HepG2 (cell line): ENCODE measurements around the gene NOXA1.

Experiments used
- FOXK2 ChIP-seq: fragments of 450-650 bp; IDR thresholded peaks from 2 replicates; pipeline ENCODE4 v1.6.1; 2016
- MYC ChIP-seq: sonication (generic); formaldehyde crosslinking; IDR thresholded peaks from 2 replicates; pipeline ENCODE4 v1.9.0; 2021; ENCODE audit warnings: missing genetic modification reagents, borderline replicate concordance
- SUZ12 ChIP-seq: fragments of 150-350 bp; IDR thresholded peaks from 2 replicates; pipeline ENCODE4 v1.6.1; 2014; ENCODE audit warnings: low read depth, low read length
- ZSCAN20 ChIP-seq: sonication (generic); formaldehyde crosslinking; IDR thresholded peaks from 2 replicates; pipeline ENCODE4 v1.4.0; 2020; ENCODE audit warnings: missing genetic modification reagents, mild to moderate bottlenecking, borderline replicate concordance

DNA sequence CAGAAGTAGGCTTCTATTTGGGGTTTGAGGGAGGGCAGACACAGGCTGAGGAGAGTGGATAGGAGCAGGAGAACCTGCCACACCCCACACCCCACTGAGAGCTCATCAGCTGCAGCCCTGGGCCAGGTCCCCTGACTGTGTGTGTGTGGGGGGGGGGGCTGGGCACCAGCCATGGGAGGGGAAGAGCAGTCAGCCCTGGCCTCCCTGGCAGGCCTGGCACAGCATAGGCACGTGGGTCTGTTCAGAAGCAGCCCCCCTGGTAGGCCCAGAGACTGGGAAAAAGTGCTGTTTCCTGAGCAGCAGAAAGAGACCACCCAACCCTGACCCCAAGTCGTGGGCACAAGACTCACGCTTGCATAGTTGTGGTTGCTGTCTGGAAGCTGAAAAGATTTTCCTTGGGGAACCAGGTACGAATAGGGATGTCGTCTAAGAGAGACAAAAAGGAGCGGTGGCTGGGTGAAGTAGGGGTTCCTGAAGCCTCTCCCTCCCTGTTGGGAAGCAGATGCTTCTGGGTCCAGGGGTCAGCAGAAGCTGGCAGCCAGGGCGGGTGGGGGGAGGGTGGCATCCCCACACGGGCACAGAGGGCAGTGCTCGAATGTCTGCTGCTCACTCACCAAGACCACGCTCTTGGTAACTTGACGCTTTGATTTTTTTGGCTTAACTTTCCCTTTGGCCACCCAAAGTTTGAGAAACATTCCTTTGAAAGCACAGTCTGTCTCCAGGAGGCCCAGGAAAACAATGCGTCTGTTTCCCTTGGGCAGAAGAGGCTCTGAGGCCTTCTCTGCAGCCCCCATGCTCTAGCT is 33.1 kb downstream of the NOXA1 start:
- TF ChIP-seq ZSCAN20 (no peak), MYC (CRISPR knock-in tag) (no peak), FOXK2 (no peak), SUZ12 (no peak)
